K562 (cell line): Measurements from ENCODE around the gene SLC13A4. TPM values are rescaled to one million over a fixed set of nuclear protein-coding genes. Genes with fewer than 3 reads are reported as not detected.

Experiments used
- ATAC-seq: fragments of 200-7000 bp; cut with Tn5 transposase; 3 replicates; pipeline ENCODE4 v1.9.1; 2020; ENCODE audit warnings: moderate library complexity
- BruUV-seq: library from RNA; stranded (reverse); fragments of 400-500 nt; replicated peaks from 2 replicates; lab custom pipeline; 2021; lab: Mats Ljungman, UMichigan
- CTCF ChIA-PET: fragments of 300-600 bp; formaldehyde crosslinking; extraction: SDS; loops from one replicate; lab custom pipeline; 2021; ENCODE audit warnings: low intra/inter-chr PET ratio; lab: Yijun Ruan, JAX
- POLR2A ChIA-PET: fragments of 300-600, 350-650 bp; sonication (Branson Sonifier 250); formaldehyde crosslinking; extraction: SDS; loops from one replicate; lab custom pipeline; 2021; ENCODE audit warnings: antibody characterized with exemption, inconsistent platforms; lab: Yijun Ruan, JAX
- DNase-seq, 4 experiments: peaks; one replicate each; pipeline versions ENCODE4 v3.0.0 to v3.0.0-alpha.2; 2011 to 2018; ENCODE audit warnings: low spot score in 3 of 4, mixed read lengths in 3 of 4; ENCODE audit errors: extremely low read depth in 1 of 4
- FAIRE-seq: peaks from 2 replicates; lab custom pipeline; 2011; peaks lifted over from hg19 to GRCh38; lab: Jason Lieb, UNC
- H2AFZ ChIP-seq: 2 replicates; pipeline ENCODE4 v1.6.0; 2011; ENCODE audit warnings: low read depth, low read length, control low read depth, inconsistent platforms
- H3K27ac ChIP-seq: fragments of 200-600 bp; 3 replicates; pipeline ENCODE4 v1.8.0; 2011; ENCODE audit warnings: low read depth, mild to moderate bottlenecking, control low read depth, inconsistent platforms, low read length, moderate library complexity, mixed read lengths; ENCODE audit errors: extremely low read depth
- H3K27me3 ChIP-seq, 2 experiments: fragments of 300-600 bp in 1 of 2; 2 replicates in 1 of 2; 3 replicates in 1 of 2; pipeline versions ENCODE4 v1.6.0 to v1.8.0; 2011; ENCODE audit warnings: inconsistent platforms in 2 of 2, low read length in 2 of 2, mild to moderate bottlenecking in 1 of 2, mixed read lengths in 1 of 2, moderate library complexity in 1 of 2; ENCODE audit not compliant: control insufficient read depth in 2 of 2, insufficient read depth in 2 of 2
- H3K36me3 ChIP-seq: fragments of 300-600 bp; 3 replicates; pipeline ENCODE4 v1.8.0; 2011; ENCODE audit warnings: mild to moderate bottlenecking, low read length, inconsistent platforms; ENCODE audit not compliant: control insufficient read depth, insufficient read depth
- H3K4me1 ChIP-seq, 2 experiments: fragments of 200-600 bp in 1 of 2; replicated peaks in 1 of 2; 2 replicates in 1 of 2; 3 replicates in 1 of 2; pipeline versions ENCODE4 v1.5.1 to v1.8.0; 2011; ENCODE audit warnings: inconsistent platforms in 2 of 2, low read length in 2 of 2, mild to moderate bottlenecking in 1 of 2, mixed read lengths in 1 of 2, moderate library complexity in 1 of 2; ENCODE audit not compliant: control insufficient read depth in 2 of 2, insufficient read depth in 2 of 2
- H3K4me2 ChIP-seq: 2 replicates; pipeline ENCODE4 v1.6.1; 2011; ENCODE audit warnings: low read length, control low read depth, inconsistent platforms, mixed read lengths; ENCODE audit not compliant: insufficient read depth
- H3K4me3 ChIP-seq: fragments of 200-600 bp; sonication (generic), shearing (Covaris generic); 2 replicates; pipeline ENCODE4 v1.5.1; 2016; ENCODE audit warnings: control low read depth, inconsistent platforms
- H3K79me2 ChIP-seq: fragments of 200-600 bp; 3 replicates; pipeline ENCODE4 v1.8.0; 2011; ENCODE audit warnings: low read length, inconsistent platforms; ENCODE audit not compliant: control insufficient read depth, insufficient read depth
- H3K9ac ChIP-seq, 2 experiments: 2 replicates each; pipeline versions ENCODE4 v1.6.0 to v1.6.1; 2011; ENCODE audit warnings: low read depth in 2 of 2, low read length in 2 of 2, control low read depth in 1 of 2, inconsistent platforms in 1 of 2, mild to moderate bottlenecking in 1 of 2, mixed read lengths in 1 of 2; ENCODE audit not compliant: insufficient read depth in 1 of 2
- H3K9me1 ChIP-seq: one replicate; pipeline ENCODE4 v1.6.0; 2011; ENCODE audit warnings: inconsistent platforms, mild to moderate bottlenecking, low read length, moderate library complexity; ENCODE audit not compliant: control insufficient read depth, insufficient read depth
- H3K9me3 ChIP-seq: replicated peaks from 2 replicates; pipeline ENCODE4 v1.5.1; 2011; ENCODE audit warnings: low read depth, low read length, inconsistent platforms; ENCODE audit not compliant: control insufficient read depth, insufficient read depth
- H4K20me1 ChIP-seq: replicated peaks from 2 replicates; pipeline ENCODE4 v1.6.1; 2011; ENCODE audit warnings: low read length, inconsistent platforms, mixed read lengths; ENCODE audit not compliant: control insufficient read depth, insufficient read depth
- CUX1 ChIP-seq: fragments of 200-800 bp; sonication (Bioruptor generic); IDR thresholded peaks from 2 replicates; pipeline ENCODE4 v1.6.1; 2016; ENCODE audit warnings: missing genetic modification characterization, missing compliant biosample characterization
- RFX1 ChIP-seq: fragments of 450-650 bp; IDR thresholded peaks from 2 replicates; pipeline ENCODE4 v1.6.1; 2016; ENCODE audit warnings: mild to moderate bottlenecking, moderate library complexity
- SMARCB1 ChIP-seq: IDR thresholded peaks from 2 replicates; pipeline ENCODE4 v1.6.1; 2011; ENCODE audit warnings: improper control_type of control experiment, low read depth; ENCODE audit not compliant: insufficient read length
- ZNF592 ChIP-seq: fragments of 450-650 bp; IDR thresholded peaks from 2 replicates; pipeline ENCODE4 v1.6.1; 2017; ENCODE audit warnings: antibody characterized with exemption, mild to moderate bottlenecking
- ZNF639 ChIP-seq, 2 experiments: fragments of 200-800 bp in 1 of 2; sonication (Bioruptor generic) in 1 of 2; sonication (generic) in 1 of 2; formaldehyde crosslinking in 1 of 2; IDR thresholded peaks in 1 of 2; conservative IDR thresholded peaks in 1 of 2; 2 replicates each; pipeline versions ENCODE4 v1.5.0 to v1.6.1; 2016 to 2020; ENCODE audit warnings: missing compliant biosample characterization in 1 of 2, missing genetic modification characterization in 1 of 2, missing genetic modification reagents in 1 of 2
- ZNF76 ChIP-seq: fragments of 250-450 bp; sonication (Bioruptor Pico); IDR thresholded peaks from 2 replicates; pipeline ENCODE4 v1.4.0; 2020; ENCODE audit warnings: mild to moderate bottlenecking, moderate library complexity, borderline replicate concordance
- WGBS: fragments of 100-300 bp; shearing (Covaris generic); methylation state at CpG from one replicate; pipeline ENCODE4 v1.1.6; 2016; ENCODE audit warnings: low coverage, mixed read lengths; ENCODE audit not compliant: insufficient coverage; ENCODE audit errors: missing lambda C conversion rate; 5-methylcytosine and 5-hydroxymethylcytosine counted together
- in situ Hi-C: fragments of 300-500 bp; cut with MboI; formaldehyde crosslinking; loops from 4 replicates; pipeline ENCODE4 v1.15.0; 2018; ENCODE audit warnings: inconsistent platforms, mixed read lengths
- intact Hi-C: fragments of 100-400 bp; cut with micrococcal nuclease; formaldehyde crosslinking; loops from 2 replicates; pipeline ENCODE4 v1.14.2; 2022
- polyA plus RNA-seq, 8 experiments: library from polyadenylated mRNA; depleted of rRNA in 4 of 8; stranded (reverse) in 5 of 8; unstranded in 3 of 8; fragments of >200 nt; fragmentation: Nextera tagmentation in 2 of 8; fragmentation: Illumina TruSeq in 1 of 8; extraction: Ambion mirVana in 2 of 8; extraction: Trizol in 1 of 8; gene quantifications; 2 replicates each; pipeline versions ENCODE4 v1.2.1 to v1.2.3, GENCODE V29; 2011 to 2014; ENCODE audit warnings: inconsistent platforms in 1 of 8, missing spikeins in 1 of 8
- total RNA-seq, 7 experiments: library from RNA; depleted of rRNA in 6 of 7; stranded (reverse); fragments of >200 nt in 6 of 7; fragmentation: Illumina TruSeq in 2 of 7; extraction: Trizol in 2 of 7; gene quantifications; 2 replicates each; pipeline versions ENCODE4 v1.2.1 to v1.2.3, GENCODE V29; 2011 to 2021; ENCODE audit warnings: low replicate concordance in 1 of 7

The SLC13A4 gene
- total and polyA plus RNA-seq, 9 of the 15 experiments (the other 6 are each of a cell fraction or from before 2014, with no cell fraction given) = 0.11 to 1.0 (median 0.36) TPM

- TF ChIP-seq ZNF592 (peak; percentile 32; the same call in 1 of the 2 replicates), SMARCB1 (no peak)
These were observed 68.7 kb downstream of the SLC13A4 start (continued) for GRCh38 chr7:135659159-135659846.

- peaks cover 5% of the 10 kb centered on the region for H3K9me1 ChIP-seq
- intact Hi-C loops (no loop called here), in situ Hi-C loops (no loop called here)
- H3K4me2 ChIP-seq = no peak overlapping the region
- H3K79me2 ChIP-seq = peaks cover 13% of the 10 kb centered on the region
- no TSS peak for BruUV-seq
- no peak overlapping the region for H3K27ac ChIP-seq
- H3K36me3 ChIP-seq = no peaks in the 10 kb centered on the region
- no peaks in the 10 kb centered on the region for H4K20me1 ChIP-seq
- peaks cover 20 to 25% of the 10 kb centered on the region in 2 experiments for H3K4me1 ChIP-seq
- no peak overlapping the region for H3K9ac ChIP-seq
- H2AFZ ChIP-seq = peak overlapping the region; percentile 88
- POLR2A ChIA-PET = interaction anchor here (0.6 to 0.9 kb wide), 4 partner anchors 15 to 98 kb away, joined by 3 to 4 read pairs (median 3); no protein-coding TSS in a partner anchor
- no peak for ATAC-seq
- no peak for DNase-seq
- no peaks in the 10 kb centered on the region for H3K27me3 ChIP-seq
- TF ChIP-seq ZNF76 (CRISPR knock-in tag) (0 out of 2 replicates have a peak, but pooled peaks have one; percentile 37), ZNF639 (CRISPR knock-in tag; conservative IDR thresholded peaks at IDR 0.05 in 1 of 2, IDR thresholded peaks at IDR 0.05 in 1 of 2) (no peak), RFX1 (no peak), CUX1 (CRISPR knock-in tag) (no peak)
- CTCF ChIA-PET = no interaction called here
- no peak overlapping the region for H3K4me3 ChIP-seq
- no peak for FAIRE-seq
- 67% methylated on average over 5 of the region's 5 CpGs for WGBS
- no peaks in the 10 kb centered on the region for H3K9me3 ChIP-seq
These were observed 69.4 kb downstream of the SLC13A4 start for GRCh38 chr7:135658564-135658963.
